ENCODE measurements around the gene SLC35E2B.
A peak's percentile ranks its signal among the peaks of the same experiment; 100 is the strongest.
"Not testable (repeated sequence)": the region's sequence is repeated elsewhere in the genome, so short reads cannot be mapped to it uniquely, and the experiment has no call there.

SLC35E2B gene

GRCh38 chr1:1691443-1691842 lies 1.2 kb downstream of the SLC35E2B start:
- H4K8ac ChIP-seq (ENCODE audit: low read depth, low read length); H2BK15ac ChIP-seq (replicated peaks; ENCODE audit: low read depth); H3K9ac ChIP-seq (ENCODE audit: low read length); H3K56ac ChIP-seq (ENCODE audit: low read length); H3K4ac ChIP-seq (ENCODE audit: low read depth, low read length); H2AK5ac ChIP-seq (ENCODE audit: low read length); H3K27ac ChIP-seq (ENCODE audit: low read depth, low read length); H3K79me2 ChIP-seq (ENCODE audit: control insufficient read depth, insufficient read depth, low read length); H3K18ac ChIP-seq (ENCODE audit: low read length); H3K36me3 ChIP-seq (ENCODE audit: control insufficient read depth, insufficient read depth, low read length); H3K4me3 ChIP-seq (ENCODE audit: low read length); H2BK120ac ChIP-seq (ENCODE audit: low read depth, low read length); H3K79me1 ChIP-seq (ENCODE audit: low read length); H2BK5ac ChIP-seq (ENCODE audit: low read length); H4K5ac ChIP-seq (ENCODE audit: low read length); H3K4me1 ChIP-seq (ENCODE audit: control insufficient read depth, low read depth, low read length); H3K23ac ChIP-seq (ENCODE audit: low read length); H3K4me2 ChIP-seq (ENCODE audit: low read length); DNase-seq; H3K27me3 ChIP-seq (ENCODE audit: insufficient read depth, low read length, poor library complexity): not testable (repeated sequence)
- no CpG with 5 or more reads among the region's 16 CpGs for WGBS (ENCODE audit: extremely low coverage, insufficient coverage, low lambda C conversion rate)

- not testable (repeated sequence) for H3K23ac ChIP-seq (ENCODE audit: low read length); H3K4me3 ChIP-seq (ENCODE audit: low read length)
These were observed 3.1 kb downstream of the SLC35E2B start for GRCh38 chr1:1689526-1689925.

GRCh38 chr1:1687846-1688245 lies 4.7 kb downstream of the SLC35E2B start:
- Histone ChIP-seq H3K23ac (ENCODE audit: low read length) (no peak overlapping the region), H3K9ac (ENCODE audit: low read length) (no peak overlapping the region), H4K5ac (ENCODE audit: low read length) (no peak overlapping the region), H3K79me1 (ENCODE audit: low read length) (peaks cover 6% of the 10 kb centered on the region), H4K8ac (ENCODE audit: low read depth, low read length) (no peak overlapping the region), H3K4me1 (ENCODE audit: control insufficient read depth, low read depth, low read length) (peaks cover 5% of the 10 kb centered on the region), H3K18ac (ENCODE audit: low read length) (no peak overlapping the region), H3K36me3 (ENCODE audit: control insufficient read depth, insufficient read depth, low read length) (no peaks in the 10 kb centered on the region), H3K4ac (ENCODE audit: low read depth, low read length) (no peak overlapping the region), H2BK120ac (ENCODE audit: low read depth, low read length) (no peak overlapping the region), H2AK5ac (ENCODE audit: low read length) (no peak overlapping the region), H3K4me2 (ENCODE audit: low read length) (no peak overlapping the region), H3K4me3 (ENCODE audit: low read length) (no peak overlapping the region), H2BK15ac (replicated peaks; ENCODE audit: low read depth) (no peak overlapping the region), H2BK5ac (ENCODE audit: low read length) (no peak overlapping the region), H3K56ac (ENCODE audit: low read length) (no peak overlapping the region), H3K27ac (ENCODE audit: low read depth, low read length) (no peak overlapping the region), H3K79me2 (ENCODE audit: control insufficient read depth, insufficient read depth, low read length) (peaks cover 18% of the 10 kb centered on the region), H3K27me3 (ENCODE audit: insufficient read depth, low read length, poor library complexity) (no peaks in the 10 kb centered on the region)
- no peak for DNase-seq
- WGBS (ENCODE audit: extremely low coverage, insufficient coverage, low lambda C conversion rate) = no CpG with 5 or more reads among the region's 9 CpGs

More at GRCh38 chr1:1689526-1689925, 3.1 kb downstream of the SLC35E2B start:
- not testable (repeated sequence) for H3K4me1 ChIP-seq (ENCODE audit: control insufficient read depth, low read depth, low read length); H3K27ac ChIP-seq (ENCODE audit: low read depth, low read length); H3K79me2 ChIP-seq (ENCODE audit: control insufficient read depth, insufficient read depth, low read length); H2AK5ac ChIP-seq (ENCODE audit: low read length); H3K4ac ChIP-seq (ENCODE audit: low read depth, low read length); H2BK15ac ChIP-seq (replicated peaks; ENCODE audit: low read depth); H3K9ac ChIP-seq (ENCODE audit: low read length); H4K8ac ChIP-seq (ENCODE audit: low read depth, low read length); H3K27me3 ChIP-seq (ENCODE audit: insufficient read depth, low read length, poor library complexity); H3K79me1 ChIP-seq (ENCODE audit: low read length); DNase-seq; H4K5ac ChIP-seq (ENCODE audit: low read length); H2BK120ac ChIP-seq (ENCODE audit: low read depth, low read length); H3K4me2 ChIP-seq (ENCODE audit: low read length); H3K56ac ChIP-seq (ENCODE audit: low read length); H3K36me3 ChIP-seq (ENCODE audit: control insufficient read depth, insufficient read depth, low read length); H2BK5ac ChIP-seq (ENCODE audit: low read length); H3K18ac ChIP-seq (ENCODE audit: low read length)
- no CpG with 5 or more reads among the region's 7 CpGs for WGBS (ENCODE audit: extremely low coverage, insufficient coverage, low lambda C conversion rate)

- Histone ChIP-seq H3K4me2 (ENCODE audit: low read length) (no peak overlapping the region), H2AK5ac (ENCODE audit: low read length) (no peak overlapping the region), H2BK120ac (ENCODE audit: low read depth, low read length) (no peak overlapping the region), H3K79me1 (ENCODE audit: low read length) (peaks cover 13% of the 10 kb centered on the region), H4K8ac (ENCODE audit: low read depth, low read length) (no peak overlapping the region), H3K23ac (ENCODE audit: low read length) (no peak overlapping the region), H3K4ac (ENCODE audit: low read depth, low read length) (no peak overlapping the region), H3K4me1 (ENCODE audit: control insufficient read depth, low read depth, low read length) (peaks cover 5% of the 10 kb centered on the region), H4K5ac (ENCODE audit: low read length) (no peak overlapping the region), H3K27ac (ENCODE audit: low read depth, low read length) (no peak overlapping the region), H2BK15ac (replicated peaks; ENCODE audit: low read depth) (no peak overlapping the region), H3K18ac (ENCODE audit: low read length) (no peak overlapping the region), H3K9ac (ENCODE audit: low read length) (peak overlapping the region; percentile 15), H2BK5ac (ENCODE audit: low read length) (no peak overlapping the region), H3K79me2 (ENCODE audit: control insufficient read depth, insufficient read depth, low read length) (peaks cover 23% of the 10 kb centered on the region), H3K36me3 (ENCODE audit: control insufficient read depth, insufficient read depth, low read length) (no peaks in the 10 kb centered on the region), H3K27me3 (ENCODE audit: insufficient read depth, low read length, poor library complexity) (no peaks in the 10 kb centered on the region), H3K56ac (ENCODE audit: low read length) (peak overlapping the region; percentile 49), H3K4me3 (ENCODE audit: low read length) (no peak overlapping the region)
- WGBS (ENCODE audit: extremely low coverage, insufficient coverage, low lambda C conversion rate) = no CpG with 5 or more reads among the region's 28 CpGs
- DNase-seq = no peak
These were observed 8.4 kb downstream of the SLC35E2B start for GRCh38 chr1:1684031-1684681.

GRCh38 chr1:1683104-1683905 lies 9.3 kb downstream of the SLC35E2B start:
- H2BK120ac ChIP-seq (ENCODE audit: low read depth, low read length) = no peak overlapping the region
- H2AK5ac ChIP-seq (ENCODE audit: low read length) = no peak overlapping the region
- no peak overlapping the region for H3K23ac ChIP-seq (ENCODE audit: low read length)
- H3K56ac ChIP-seq (ENCODE audit: low read length) = peak overlapping the region; percentile 53
- peak; percentile 41 for DNase-seq
- H3K36me3 ChIP-seq (ENCODE audit: control insufficient read depth, insufficient read depth, low read length) = no peaks in the 10 kb centered on the region
- H3K27me3 ChIP-seq (ENCODE audit: insufficient read depth, low read length, poor library complexity) = no peaks in the 10 kb centered on the region
- H3K4ac ChIP-seq (ENCODE audit: low read depth, low read length) = no peak overlapping the region
- H3K27ac ChIP-seq (ENCODE audit: low read depth, low read length) = no peak overlapping the region
- H3K4me2 ChIP-seq (ENCODE audit: low read length) = no peak overlapping the region
- no peak overlapping the region for H4K5ac ChIP-seq (ENCODE audit: low read length)
- peaks cover 29% of the 10 kb centered on the region for H3K79me2 ChIP-seq (ENCODE audit: control insufficient read depth, insufficient read depth, low read length)
- no peak overlapping the region for H3K18ac ChIP-seq (ENCODE audit: low read length)
- peak overlapping the region; percentile 24 for H3K9ac ChIP-seq (ENCODE audit: low read length)
- H3K4me1 ChIP-seq (ENCODE audit: control insufficient read depth, low read depth, low read length) = peaks cover 8% of the 10 kb centered on the region
- no CpG with 5 or more reads among the region's 26 CpGs for WGBS (ENCODE audit: extremely low coverage, insufficient coverage, low lambda C conversion rate)
- no peak overlapping the region for H2BK5ac ChIP-seq (ENCODE audit: low read length)
- H3K4me3 ChIP-seq (ENCODE audit: low read length) = no peak overlapping the region
- H4K8ac ChIP-seq (ENCODE audit: low read depth, low read length) = no peak overlapping the region
- H3K79me1 ChIP-seq (ENCODE audit: low read length) = peaks cover 19% of the 10 kb centered on the region
- H2BK15ac ChIP-seq (replicated peaks; ENCODE audit: low read depth) = no peak overlapping the region
